Measurements from ENCODE around the gene CCR2. TPM values are rescaled to one million over a fixed set of nuclear protein-coding genes. Genes with fewer than 3 reads are reported as not detected.

The CCR2 gene
- total and polyA plus RNA-seq, 4 donors: 1.7 to 21.2 (median 8.4) TPM

GRCh38 chr3:46365041-46365440 is 11.1 kb downstream of the CCR2 start:
- no peaks in the 10 kb centered on the region for H3K27me3 ChIP-seq (ENCODE audit: control insufficient read depth in 3 of 3, insufficient read depth in 3 of 3, low read length in 2 of 3)
- no peak overlapping the region for H3K4me3 ChIP-seq
- peaks cover 0 to 23% (median 6%) of the 10 kb centered on the region in 5 donors for H3K4me1 ChIP-seq (ENCODE audit: control insufficient read depth in 5 of 5, insufficient read depth in 5 of 5, low read length in 5 of 5)
- no peak for ATAC-seq (ENCODE audit: insufficient read depth, low FRiP score)
- TF ChIP-seq, protein P1, sequence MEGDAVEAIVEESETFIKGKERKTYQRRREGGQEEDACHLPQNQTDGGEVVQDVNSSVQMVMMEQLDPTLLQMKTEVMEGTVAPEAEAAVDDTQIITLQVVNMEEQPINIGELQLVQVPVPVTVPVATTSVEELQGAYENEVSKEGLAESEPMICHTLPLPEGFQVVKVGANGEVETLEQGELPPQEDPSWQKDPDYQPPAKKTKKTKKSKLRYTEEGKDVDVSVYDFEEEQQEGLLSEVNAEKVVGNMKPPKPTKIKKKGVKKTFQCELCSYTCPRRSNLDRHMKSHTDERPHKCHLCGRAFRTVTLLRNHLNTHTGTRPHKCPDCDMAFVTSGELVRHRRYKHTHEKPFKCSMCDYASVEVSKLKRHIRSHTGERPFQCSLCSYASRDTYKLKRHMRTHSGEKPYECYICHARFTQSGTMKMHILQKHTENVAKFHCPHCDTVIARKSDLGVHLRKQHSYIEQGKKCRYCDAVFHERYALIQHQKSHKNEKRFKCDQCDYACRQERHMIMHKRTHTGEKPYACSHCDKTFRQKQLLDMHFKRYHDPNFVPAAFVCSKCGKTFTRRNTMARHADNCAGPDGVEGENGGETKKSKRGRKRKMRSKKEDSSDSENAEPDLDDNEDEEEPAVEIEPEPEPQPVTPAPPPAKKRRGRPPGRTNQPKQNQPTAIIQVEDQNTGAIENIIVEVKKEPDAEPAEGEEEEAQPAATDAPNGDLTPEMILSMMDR (IDR thresholded peaks at IDR 0.05; ENCODE audit: control extremely low read depth, extremely low read depth): no peak
- no peaks in the 10 kb centered on the region for H3K9me3 ChIP-seq (ENCODE audit: control insufficient read depth in 4 of 4, insufficient read depth in 3 of 4, low read length in 3 of 4)
- 66 to 83% methylated on average over 4 of the region's 4 CpGs for WGBS, 2 donors
- H3K27ac ChIP-seq (ENCODE audit: low read depth in 1 of 2, low read length in 1 of 2): no peak overlapping the region
- DNase-seq: no peak
- H3K9ac ChIP-seq (ENCODE audit: insufficient read depth in 1 of 2, low read length in 2 of 2): no peak overlapping the region
- no peaks in the 10 kb centered on the region for H3K36me3 ChIP-seq (ENCODE audit: control insufficient read depth in 4 of 4, insufficient read depth in 4 of 4, low read length in 4 of 4)

DNA sequence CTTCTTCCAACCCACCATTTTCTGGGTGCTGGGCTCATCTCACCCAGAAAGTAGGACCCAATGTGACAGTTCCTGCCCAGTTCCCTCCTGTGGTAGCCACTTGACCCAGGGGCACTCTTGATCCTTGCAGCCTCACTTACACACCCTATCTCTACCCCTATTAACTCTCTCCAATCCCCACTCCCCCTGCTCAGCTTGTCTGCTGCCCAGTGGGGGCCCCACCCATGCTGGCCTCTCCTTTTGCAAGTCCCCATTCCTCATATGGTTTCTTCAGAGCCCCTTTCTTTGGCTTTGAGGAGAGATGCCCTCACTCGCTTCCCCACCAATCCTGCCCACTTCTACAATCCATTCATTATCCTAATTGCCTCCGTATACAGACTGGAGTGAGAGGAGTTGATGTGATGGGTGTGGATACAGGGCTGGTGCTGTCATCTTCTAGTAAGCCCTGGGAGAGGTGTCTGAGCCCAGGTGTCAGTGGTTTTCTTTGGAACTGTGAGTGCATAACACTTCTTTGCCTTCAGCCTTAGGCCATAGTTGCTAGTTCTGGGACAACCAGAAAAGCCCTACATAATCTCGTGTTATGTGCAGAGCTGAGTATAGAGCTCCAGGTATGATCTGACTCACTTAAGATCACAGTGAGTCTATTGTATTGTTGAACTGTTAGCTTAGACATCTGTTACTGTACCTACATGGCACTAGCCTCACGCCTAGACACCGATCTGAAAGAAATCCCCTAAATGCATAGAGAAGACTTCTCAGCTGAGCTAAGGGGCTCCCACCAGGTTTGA is 12.0 kb downstream of the CCR2 start:
- Histone ChIP-seq H3K36me3 (ENCODE audit: control insufficient read depth in 4 of 4, insufficient read depth in 4 of 4, low read length in 4 of 4) (no peaks in the 10 kb centered on the region), H3K4me1 (ENCODE audit: control insufficient read depth in 5 of 5, insufficient read depth in 5 of 5, low read length in 5 of 5) (peaks cover 0 to 25% (median 4%) of the 10 kb centered on the region in 5 donors), H3K9ac (ENCODE audit: insufficient read depth in 1 of 2, low read length in 2 of 2) (no peak overlapping the region), H3K27me3 (ENCODE audit: control insufficient read depth in 3 of 3, insufficient read depth in 3 of 3, low read length in 2 of 3) (no peaks in the 10 kb centered on the region), H3K4me3 (no peak overlapping the region), H3K27ac (ENCODE audit: low read depth in 1 of 2, low read length in 1 of 2) (no peak overlapping the region), H3K9me3 (ENCODE audit: control insufficient read depth in 4 of 4, insufficient read depth in 3 of 4, low read length in 3 of 4) (no peaks in the 10 kb centered on the region)
- TF ChIP-seq, protein P1 (IDR thresholded peaks at IDR 0.05; ENCODE audit: control extremely low read depth, extremely low read depth): no peak
- ATAC-seq (ENCODE audit: insufficient read depth, low FRiP score): no peak
- no peak for DNase-seq
- 96% methylated on average over 5 of the region's 5 CpGs for whole genome bisulfite sequencing, 2 donors

DNA sequence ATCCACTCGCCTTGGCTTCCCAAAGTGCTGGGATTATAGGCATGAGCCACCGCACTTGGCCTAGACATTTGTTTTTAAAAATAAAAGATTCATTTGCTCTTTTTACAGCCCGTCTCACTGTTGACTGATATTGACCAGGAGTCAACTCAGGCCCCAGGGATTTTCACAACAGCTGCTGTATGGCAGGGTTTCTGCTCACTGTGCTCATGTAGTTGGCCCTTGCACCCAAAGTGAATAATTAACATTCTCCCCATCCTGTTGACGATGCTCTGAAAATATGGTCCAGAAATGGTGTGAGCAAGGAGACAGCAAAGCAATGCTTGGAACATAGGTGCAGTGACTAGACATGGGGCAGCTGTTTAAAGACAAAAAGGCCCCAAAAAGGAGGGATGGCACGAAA is 13.9 kb downstream of the CCR2 start:
- Histone ChIP-seq H3K9ac (ENCODE audit: insufficient read depth in 1 of 2, low read length in 2 of 2) (no peak overlapping the region), H3K4me3 (no peak overlapping the region), H3K27me3 (ENCODE audit: control insufficient read depth in 3 of 3, insufficient read depth in 3 of 3, low read length in 2 of 3) (no peaks in the 10 kb centered on the region), H3K4me1 (ENCODE audit: control insufficient read depth in 5 of 5, insufficient read depth in 5 of 5, low read length in 5 of 5) (peaks cover 0 to 28% (median 3%) of the 10 kb centered on the region in 5 donors), H3K36me3 (ENCODE audit: control insufficient read depth in 4 of 4, insufficient read depth in 4 of 4, low read length in 4 of 4) (no peaks in the 10 kb centered on the region), H3K9me3 (ENCODE audit: control insufficient read depth in 4 of 4, insufficient read depth in 3 of 4, low read length in 3 of 4) (no peaks in the 10 kb centered on the region), H3K27ac (ENCODE audit: low read depth in 1 of 2, low read length in 1 of 2) (no peak overlapping the region)
- DNase-seq (no peak), ATAC-seq (ENCODE audit: insufficient read depth, low FRiP score) (no peak)
- 86 to 91% methylated on average over 5 of the region's 5 CpGs for WGBS, 2 donors
- TF ChIP-seq, protein P1 (IDR thresholded peaks at IDR 0.05; ENCODE audit: control extremely low read depth, extremely low read depth): no peak

Measured in lung (tissue), 12 donors.